HG03159 (cell line): ENCODE measurements around the gene FAAH.

Source experiments
- ATAC-seq: cut with Tn5 transposase; IDR thresholded peaks from one replicate; pipeline ENCODE4 v1.9.1; 2021; ENCODE audit warnings: mild to moderate bottlenecking, moderate library complexity; ENCODE audit not compliant: unreplicated experiment

The FAAH gene

DNA sequence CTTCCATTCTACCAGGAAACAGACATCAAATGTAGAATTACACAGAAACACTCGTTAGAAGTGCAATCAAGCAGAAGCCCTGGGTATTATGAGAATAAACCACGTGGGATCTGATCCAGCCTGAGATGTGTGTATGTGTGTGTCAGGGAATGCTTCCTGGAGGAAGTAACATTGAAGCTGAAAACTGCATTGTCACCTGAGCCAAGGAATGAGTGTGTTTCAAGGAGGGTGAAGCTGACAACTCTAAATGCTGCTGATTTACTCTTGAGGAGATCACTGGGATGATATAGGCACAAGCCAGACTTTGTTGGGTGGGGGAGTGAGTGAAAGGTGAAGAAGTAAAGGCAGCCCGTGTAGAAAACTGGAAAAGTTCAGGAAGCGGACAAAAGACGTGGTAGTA is 27.6 kb downstream of the FAAH start:
- no peak for ATAC-seq

DNA sequence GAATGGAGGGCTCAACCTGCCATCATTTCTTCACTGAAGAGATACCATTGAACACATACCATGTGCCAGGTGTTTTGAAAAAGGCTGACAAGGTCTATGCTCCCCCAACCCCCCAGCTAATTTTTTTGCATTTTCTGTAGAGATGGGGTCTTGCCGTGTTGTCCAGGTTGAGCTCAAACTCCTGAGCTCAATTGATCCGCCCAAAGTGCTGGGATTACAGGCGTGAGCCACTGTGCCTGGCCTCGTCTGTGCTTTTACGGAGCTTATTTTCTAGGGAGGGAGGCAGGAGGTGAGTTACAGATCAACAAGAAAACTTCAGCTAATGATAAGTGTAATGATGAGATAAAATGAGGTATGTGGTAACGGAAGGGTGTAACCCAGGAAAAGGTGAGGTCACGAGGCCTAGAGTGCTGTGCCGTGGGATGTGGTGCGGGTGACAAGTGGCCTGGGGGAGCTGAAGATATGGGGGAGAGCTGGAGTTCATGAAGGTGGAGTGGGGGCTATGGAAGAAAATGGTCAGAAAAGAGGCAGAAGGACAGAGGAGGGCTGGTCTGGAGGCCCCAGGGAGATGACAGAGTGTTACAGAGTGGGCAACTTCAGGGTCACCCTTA is 28.2 kb downstream of the FAAH start:
- no peak for ATAC-seq

DNA sequence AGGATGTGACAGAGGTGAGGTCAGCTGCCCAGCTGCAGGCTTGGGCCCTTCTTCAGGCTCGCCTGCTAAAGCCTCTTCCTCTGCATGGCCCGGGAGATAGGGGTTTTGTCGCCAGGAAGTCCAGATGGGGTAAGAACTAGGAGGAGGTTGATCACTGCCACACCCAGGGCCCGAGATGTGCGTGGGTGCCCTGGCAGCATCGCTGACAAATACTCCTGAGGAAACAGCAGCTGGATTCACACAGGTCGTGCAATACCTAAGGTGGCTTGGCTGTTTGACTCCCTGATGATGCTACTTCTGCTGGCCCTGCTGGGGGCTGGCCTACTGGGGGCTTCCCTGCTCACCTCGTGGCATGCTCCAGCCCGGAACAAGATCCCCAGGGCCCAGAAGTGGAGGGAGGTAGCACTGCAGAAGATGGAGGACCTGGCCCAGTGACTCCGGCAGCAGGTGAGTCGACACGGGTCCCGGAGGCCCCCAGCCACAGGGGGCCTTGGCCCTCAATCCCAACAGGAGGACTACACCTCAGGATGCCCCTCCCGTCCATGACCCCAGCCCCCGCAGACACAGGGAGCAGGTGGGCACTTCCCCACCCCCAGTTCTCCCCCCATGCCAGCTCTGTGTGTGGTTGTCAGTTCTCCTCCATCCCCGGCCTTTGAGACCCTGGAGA is 29.6 kb downstream of the FAAH start:
- no peak for ATAC-seq

DNA sequence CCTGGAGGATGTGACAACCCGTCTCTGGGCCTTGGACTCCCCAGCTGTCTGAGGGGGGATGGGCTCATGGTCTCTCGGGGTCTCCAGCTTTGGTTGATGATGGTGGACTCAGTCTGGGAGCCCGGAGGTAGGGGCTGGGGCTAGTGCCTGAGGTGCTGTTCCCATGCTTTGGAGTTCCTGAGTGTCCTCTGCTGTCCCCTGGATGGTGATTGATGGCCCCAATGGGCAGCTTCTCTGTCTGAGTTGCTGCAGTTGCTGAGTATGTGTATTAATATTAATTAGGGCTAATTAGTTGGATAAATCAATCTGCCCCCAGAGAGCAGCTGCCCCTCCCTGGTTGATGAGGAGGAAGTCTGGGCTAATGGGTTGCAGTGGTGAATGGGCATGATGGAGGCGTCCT is 30.6 kb downstream of the FAAH start:
- ATAC-seq, result no peak

DNA sequence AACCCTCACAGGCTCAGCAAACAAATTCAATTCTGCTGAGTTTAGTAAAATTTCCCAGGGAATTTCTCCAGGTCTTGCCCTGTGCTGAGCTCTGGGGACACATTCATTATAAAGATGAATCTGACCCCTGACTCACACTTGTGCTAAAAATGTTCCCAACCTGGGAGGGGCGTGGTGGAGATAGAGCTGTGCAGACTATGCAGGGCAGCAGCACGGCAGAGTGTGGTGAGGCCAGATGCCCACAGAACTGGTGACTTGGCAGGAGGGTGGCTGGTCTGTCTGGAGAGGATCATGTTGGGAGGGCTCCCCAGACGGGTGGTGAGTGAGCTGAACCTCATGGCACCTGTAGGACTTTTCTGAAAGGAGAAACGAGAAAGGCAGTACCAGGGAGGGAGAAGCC is 31.6 kb downstream of the FAAH start:
- no peak for ATAC-seq

DNA sequence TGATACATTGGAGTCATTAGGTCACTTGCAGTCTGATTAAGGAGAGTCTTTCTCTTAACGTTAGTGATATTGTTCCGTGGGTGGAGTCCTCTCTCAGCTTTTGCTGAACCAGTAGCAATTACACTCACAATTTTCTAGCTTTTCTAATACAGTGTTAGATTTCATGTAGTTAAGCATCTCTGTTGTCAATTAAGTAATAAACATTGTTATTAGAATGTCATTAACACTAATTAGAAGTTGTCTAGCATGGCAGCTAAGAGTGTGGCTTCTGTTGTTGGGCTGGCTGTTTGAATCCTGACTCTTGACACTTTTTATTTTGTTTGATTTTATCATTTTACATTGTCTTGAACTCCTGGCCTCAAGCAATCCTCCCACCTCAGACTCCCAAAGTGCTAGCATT is 33.4 kb downstream of the FAAH start:
- no peak for ATAC-seq

DNA sequence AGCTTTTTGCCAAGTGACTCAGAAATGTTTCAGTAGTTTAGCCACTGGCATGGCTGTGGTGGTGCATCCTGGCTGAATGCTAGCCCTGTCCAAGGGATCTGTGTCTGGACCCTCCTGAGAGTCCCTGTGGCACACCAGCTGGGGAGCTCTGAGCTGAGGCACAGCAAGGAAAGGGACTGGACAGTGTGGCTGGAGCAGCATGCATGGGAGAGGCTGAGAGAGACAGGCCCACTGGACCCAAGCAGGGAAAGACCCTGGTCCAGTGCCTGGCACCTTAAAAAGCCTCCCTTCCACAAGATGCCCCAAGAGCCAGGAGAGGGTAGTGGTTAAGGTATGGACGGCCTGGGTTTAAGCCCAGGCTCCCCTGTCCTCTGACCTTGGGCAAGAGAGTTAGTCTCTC is 35.3 kb downstream of the FAAH start:
- ATAC-seq, result no peak

DNA sequence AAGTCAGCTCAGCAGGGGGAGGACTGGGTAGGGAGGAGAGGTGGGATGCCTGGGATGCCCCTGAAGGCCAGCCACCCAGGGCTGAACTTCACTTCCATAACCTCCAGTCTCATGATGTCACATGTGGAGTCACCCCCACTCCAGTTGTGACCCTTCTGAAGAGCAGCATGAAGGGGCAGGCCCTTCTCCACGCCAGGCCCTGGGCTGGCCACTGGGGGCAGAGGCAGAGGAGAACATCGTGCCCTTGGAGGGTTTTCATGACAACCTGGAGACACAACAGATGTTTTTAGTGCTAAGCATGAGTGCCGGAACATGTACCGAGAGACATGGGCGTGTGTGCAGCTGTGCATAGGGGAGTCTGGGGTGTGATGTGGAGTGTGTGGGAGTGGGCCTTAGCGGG is 37.6 kb downstream of the FAAH start:
- ATAC-seq, result no peak

DNA sequence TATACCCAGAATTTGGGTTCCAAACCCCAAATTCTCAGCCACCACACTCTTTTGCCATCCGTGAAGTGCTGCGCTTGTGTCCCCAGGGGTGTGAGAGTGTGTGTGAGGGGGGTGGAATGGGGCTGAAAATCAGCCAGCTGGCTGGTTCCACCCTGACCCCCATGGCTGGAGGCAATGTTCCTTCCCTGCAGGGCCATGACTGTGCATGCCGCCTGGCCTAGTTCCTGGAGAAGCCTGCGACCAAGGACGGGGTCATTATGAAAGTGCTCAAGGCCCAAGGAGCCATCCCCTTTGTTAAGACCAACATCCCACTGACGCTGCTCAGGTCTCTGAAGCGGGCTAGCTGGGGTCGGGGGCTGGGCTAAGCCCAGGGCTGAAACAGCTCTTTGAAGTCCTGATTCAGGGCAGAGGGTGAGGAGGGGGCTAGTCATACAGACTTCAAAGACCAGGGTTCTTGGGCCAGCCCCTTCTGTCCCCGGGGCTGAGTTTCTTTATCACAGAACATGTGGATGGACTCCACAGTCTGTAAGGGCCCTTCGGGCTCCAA is 38.7 kb downstream of the FAAH start:
- no peak for ATAC-seq

DNA sequence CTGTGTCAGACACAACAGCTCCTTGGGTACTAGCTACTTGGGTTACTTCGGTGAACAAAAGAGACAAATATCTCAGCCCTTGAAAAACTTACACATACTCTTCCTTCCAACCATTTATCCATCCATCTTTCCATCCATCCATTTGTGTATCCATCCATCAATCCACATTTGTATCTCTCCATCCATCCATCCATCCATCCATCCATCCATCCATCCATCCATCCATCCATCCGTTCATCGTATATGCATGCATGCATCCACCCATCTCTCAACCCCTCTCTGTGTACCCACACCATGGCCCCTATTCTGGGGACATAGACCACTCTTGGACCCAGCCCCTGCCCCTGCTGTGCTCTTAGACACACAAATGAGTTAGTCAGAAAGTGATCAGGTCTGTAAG is 40.2 kb downstream of the FAAH start:
- ATAC-seq, result no peak

DNA sequence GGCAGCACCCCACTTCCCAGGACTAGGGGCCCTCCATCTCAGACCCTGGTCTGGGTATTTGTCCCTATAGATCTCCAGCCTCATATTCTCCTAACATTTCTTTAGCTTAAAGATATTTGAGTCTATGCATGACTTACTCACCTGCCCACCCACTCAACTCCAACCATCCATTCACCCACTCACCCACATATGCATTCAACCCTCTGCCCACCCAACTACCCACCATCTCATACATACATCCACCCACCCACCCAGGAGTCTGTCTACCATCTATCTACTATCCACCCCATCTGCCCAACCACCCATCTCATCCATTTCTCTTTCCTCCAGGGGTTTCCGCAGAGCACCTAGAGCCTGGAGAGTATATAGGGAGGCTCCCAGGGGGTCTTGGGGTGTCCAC is 42.7 kb downstream of the FAAH start:
- no peak for ATAC-seq

DNA sequence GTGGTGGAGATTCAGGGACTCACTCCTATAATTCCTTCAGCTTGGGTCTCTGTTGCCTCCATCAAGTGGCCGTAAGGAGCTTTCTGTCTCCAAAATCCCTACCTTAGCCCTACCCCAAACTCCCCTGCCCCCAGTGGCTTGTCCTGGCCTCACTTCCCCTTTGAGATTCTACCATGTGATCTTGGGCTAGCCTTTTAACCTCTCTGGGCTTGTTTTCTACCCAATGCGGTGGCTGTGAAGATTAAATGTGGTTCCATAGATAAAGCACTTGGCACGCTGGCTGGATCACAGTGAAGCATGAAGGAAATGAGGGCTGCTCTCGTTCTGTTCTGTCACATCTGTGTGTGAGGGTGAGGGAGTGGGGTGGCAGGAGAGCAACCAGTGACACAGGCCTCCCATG is 43.6 kb downstream of the FAAH start:
- no peak for ATAC-seq

DNA sequence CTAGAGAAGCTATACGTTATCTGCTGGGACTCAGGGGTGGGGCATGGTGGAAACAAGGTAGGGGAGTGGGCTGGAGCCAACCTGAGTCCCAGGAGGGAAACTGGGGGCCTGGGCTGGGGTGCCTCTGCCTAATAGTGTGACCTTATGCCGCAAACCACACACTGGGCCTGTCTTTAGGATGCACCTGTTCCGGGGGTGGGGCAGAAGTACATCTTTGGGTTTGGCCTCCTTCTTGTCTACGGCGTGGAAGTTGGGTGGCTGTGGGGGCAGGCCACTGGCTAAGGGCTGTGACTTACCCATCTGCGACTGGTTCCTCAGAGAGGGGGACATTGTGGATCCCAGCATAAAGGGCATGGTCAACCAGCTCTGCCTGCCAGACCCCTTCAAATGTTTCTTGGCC is 44.2 kb downstream of the FAAH start:
- no peak for ATAC-seq

DNA sequence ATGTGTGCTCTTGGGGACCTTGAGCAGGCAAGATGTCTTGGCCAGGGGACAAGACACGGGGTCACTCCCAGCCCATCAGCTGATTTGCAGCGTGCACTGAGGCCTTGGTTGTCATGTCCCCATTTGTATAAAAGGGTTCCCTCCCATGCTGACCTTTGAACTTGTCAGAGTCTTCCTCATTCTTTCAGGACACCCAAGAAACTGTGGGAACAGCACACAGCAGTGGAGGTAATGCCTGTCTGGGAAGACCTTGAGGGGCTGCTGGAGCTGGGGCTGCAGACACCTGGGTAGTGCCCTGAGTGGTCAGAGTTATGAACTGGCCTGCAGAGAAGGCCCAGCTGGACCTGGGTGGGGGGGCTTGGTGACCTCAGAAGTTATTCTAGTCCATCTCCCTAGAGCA is 46.4 kb downstream of the FAAH start:
- no peak for ATAC-seq

DNA sequence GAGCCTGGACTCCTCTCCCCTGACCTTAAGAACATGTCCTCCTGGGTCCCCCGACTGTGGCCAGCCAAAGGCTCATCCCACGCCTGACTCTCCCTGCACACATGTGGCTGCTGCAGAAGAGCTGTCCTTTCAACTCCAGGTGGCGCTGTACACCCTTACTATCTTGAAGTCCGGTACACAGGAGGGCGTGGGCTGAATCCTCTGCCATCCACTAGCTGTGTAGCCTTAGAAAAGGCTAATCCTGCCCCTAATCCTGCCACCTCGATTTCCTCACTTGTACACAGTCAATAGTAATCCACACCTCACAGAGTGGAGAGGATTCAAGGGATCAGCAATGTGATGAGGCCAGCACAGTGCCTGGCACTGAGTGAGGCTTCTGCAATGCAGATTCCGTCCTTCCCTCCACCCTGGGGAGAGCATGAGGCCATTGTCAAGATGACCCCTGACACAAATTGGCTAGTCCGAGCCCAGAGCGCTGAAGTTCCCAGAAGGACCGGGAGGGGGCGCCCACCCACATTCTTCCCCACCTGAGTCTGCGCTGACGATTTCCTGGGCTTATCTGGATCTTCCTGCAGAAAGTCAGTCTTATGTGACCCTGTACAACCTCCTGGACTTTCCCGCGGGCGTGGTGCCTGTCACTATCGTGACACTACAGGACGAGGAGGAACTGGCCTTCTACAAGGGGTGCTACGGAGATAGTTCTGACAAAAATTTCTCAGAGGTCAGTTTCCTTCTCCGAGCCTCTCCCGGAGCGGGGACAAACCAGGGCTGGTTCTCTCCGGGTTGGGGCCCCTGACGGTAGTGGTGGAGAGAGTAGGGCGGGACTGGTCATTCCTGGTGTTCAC is 48.4 kb downstream of the FAAH start:
- peak; percentile 71 for ATAC-seq

DNA sequence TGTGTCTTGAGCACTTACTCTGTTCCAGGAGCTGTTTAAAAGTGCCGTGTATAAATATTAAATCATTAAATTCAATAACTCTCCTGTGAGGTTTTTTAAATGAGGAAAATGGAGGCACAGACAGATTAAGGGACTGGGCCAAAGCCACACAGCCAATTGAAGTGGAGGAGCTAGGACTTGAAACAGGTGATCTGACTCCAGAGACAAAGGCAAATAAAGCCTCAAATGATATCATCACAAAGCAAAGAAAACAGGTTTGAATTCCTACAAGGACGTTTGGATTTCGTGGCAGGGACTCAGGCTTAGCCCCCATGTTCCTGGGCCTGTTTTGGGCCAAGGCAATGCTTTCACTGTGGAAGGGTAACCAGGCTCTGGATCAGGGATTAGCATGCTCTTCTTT is 50.3 kb downstream of the FAAH start:
- ATAC-seq, result no peak

DNA sequence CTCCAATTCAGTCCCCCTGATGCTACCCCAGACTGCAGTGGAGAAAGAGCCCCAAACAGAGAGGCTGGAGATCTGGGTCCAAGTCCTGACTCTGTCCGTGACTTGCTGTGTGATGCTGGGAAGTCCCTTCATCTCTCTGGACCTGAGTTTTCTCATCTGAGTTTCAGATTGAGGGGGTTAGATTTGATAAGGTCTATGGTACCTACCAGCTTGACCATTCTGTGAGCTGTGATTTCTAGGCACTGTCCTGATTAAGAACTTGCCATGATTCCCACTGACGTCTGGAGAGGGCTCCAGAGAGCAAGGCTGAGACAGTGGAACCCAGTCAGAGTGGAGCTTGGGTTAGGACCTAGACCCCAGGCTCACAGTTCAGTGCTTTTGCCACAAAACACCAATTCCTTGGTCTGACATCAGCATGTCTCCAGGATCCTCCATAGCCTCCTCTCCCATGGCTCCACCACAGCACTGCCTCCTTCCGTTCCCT is 51.7 kb downstream of the FAAH start:
- no peak for ATAC-seq

DNA sequence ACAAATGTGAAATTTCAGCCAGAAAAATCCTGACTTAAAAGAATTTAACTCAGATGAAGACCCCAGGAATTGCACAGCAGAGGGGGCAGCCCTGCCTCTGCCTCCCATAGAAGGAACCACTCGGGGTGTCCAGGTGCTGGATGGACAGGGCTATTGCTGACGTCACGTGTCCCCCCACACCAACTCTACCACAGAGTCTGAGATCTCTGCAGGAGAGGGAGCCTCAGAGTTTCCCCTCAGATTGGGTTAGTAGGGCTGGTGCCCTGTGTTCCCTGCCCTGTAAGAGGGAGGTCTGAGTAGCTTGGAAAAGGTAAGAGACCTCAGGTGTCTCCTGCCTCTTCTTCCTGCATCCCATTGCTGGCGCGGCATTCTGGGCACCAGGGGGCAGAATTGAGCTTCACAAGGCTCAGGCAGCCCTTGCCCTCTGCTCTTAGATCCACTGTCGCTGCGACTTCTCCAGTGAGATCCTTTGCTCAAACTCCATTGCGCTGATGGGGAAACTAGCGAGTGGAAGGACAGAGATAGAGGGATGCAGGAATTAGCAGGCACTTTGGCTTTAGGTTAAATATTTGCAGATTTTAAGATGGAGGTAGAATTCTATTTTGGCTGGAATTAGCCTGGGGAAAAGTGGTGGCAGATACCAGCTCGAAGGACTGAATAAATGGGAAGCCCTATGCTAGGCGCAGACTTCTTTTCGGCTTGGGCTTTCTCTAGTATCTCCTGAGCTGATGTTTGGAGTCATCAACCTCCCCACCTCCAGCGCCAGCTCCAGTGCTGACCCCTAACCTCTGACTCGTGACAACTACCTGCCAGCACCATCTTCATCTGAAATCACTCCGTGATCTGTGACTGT is 52.8 kb downstream of the FAAH start:
- no peak for ATAC-seq

DNA sequence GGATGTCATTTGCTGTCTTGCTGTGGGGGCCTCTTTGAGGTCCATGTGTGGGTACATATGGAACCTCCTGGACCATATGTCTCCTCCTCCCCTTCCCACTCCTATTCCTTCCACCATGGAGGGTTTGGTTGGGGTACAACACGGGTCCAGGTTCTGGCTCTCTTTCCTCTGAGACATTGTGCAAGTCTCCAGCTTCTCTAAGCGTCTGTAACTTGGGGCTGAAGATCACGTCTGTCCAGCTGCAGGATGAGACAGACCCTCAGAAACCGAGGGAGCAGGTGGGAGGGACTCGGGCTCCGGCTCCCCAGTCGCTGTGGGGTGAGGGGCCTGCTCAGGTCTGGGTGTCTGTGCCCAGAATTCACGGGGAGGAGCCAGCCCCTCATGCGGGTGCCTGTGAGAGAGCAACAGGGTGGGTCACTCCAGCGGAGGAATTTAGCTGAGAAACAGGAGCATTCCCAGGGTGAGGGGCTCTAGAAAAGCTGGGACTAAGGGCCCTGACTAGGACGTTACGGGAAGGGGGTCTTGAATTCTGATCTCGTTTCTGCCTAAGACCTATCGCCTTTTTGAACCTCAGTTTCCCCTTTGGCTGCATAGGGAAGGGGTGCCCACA is 53.5 kb downstream of the FAAH start:
- ATAC-seq, result no peak

DNA sequence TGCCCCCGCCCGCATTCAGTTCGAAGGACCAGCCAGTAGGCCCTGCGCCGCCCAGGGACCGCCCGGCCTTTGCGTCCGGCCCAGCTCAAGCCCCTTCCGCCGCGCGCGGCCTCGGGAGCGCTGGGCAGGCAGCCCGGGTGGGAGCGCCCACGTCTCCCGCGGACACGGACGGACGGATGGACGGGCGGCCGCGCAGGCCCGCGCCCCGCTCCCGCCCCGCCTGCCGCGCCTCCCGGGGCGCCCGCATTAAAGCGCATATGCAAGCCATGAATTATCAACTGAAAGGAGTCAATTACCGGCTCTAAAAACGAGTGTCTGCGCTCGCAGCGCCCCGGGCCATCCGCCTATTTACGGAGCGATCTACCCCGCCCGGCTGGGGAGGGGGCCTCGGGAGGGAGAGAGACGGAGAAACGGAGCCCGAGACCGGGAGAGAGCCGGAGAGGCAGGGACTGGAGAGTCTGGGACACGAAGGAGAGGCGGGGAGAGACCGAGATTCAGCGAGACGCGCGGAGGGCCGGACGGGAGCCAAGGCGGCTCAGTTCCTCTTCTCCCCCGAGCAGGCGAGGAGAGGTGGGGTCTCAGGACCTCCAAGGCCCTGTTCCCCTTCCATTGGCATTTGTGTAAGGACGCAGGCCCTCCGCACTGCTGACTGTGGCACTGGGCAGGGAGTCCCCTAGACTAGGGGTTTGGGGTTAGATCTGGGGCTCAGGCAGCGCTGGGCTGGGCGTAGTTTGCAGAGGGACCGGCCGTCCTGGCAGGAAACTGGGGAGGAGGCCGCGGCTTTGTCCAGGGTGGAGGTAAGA is 54.2 kb downstream of the FAAH start:
- no peak for ATAC-seq
